Measurements from ENCODE around the gene RREB1.

DNA sequence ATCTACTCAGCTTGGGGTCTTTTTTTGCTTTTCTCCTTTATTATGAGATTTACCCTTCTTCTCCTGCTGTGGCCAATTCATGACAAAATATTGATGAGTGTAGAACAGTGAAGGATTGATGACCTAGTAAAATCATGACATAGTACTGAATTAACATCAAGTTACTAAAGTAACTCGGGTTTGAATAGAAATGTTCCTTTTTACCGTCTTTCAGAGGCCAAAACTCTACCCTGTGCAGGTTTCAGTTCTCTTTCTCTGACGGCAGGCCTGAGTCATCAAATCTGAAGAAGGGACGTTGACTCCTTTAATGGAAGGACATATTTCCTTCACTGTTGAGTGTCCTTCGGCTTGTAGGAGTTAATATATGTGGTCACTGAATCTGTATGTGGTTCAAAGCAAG lies 80.7 kb downstream of the RREB1 start:
- TF ChIP-seq EZH2phosphoT487 (conservative IDR thresholded peaks at IDR 0.05; ENCODE audit: low read length): no peak
- TF ChIP-seq, protein P1, sequence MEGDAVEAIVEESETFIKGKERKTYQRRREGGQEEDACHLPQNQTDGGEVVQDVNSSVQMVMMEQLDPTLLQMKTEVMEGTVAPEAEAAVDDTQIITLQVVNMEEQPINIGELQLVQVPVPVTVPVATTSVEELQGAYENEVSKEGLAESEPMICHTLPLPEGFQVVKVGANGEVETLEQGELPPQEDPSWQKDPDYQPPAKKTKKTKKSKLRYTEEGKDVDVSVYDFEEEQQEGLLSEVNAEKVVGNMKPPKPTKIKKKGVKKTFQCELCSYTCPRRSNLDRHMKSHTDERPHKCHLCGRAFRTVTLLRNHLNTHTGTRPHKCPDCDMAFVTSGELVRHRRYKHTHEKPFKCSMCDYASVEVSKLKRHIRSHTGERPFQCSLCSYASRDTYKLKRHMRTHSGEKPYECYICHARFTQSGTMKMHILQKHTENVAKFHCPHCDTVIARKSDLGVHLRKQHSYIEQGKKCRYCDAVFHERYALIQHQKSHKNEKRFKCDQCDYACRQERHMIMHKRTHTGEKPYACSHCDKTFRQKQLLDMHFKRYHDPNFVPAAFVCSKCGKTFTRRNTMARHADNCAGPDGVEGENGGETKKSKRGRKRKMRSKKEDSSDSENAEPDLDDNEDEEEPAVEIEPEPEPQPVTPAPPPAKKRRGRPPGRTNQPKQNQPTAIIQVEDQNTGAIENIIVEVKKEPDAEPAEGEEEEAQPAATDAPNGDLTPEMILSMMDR (IDR thresholded peaks at IDR 0.05; ENCODE audit: insufficient read depth, low read length, poor library complexity, severe bottlenecking): no peak
